ENCODE data around the gene COL4A4. TPM values are rescaled to one million over a fixed set of nuclear protein-coding genes. Genes with fewer than 3 reads are reported as not detected.

The COL4A4 gene
- total and polyA plus RNA-seq, 2 of the 13 experiments (the other 11 are each of a cell fraction or from before 2014, with no cell fraction given), result not detected

DNA sequence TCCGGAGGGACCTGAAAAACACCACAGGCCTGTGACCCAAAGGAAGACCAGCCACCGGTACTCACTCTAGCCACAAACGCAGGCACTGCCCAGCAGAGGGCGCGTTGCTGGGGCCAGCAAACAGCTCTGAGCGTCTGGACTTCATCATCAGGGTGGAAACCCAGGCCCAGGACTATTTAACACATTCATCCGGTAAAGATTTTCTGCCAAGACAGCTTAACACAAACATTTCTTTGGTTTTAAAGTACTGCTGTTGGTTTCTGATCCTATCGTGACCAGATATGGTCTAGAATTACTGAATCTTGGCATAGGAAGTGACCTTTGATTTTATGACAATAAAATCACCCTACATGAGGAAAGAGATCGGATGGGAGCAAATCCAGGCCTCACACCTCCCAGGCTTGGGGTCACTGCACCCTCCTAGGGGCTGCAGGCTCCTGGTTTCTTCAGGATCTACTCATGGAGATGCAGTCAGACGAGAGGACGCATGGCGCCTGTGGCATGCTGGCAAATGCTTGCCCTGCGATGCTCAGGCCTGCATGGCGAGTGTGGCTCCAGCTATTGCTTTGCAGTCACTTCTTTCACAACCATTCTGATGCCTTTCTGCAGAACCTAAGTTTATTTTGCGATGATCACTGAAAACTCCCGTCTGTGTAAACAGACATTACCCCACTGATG is 130.4 kb downstream of the COL4A4 start (continued):
- TF ChIP-seq, protein P1, sequence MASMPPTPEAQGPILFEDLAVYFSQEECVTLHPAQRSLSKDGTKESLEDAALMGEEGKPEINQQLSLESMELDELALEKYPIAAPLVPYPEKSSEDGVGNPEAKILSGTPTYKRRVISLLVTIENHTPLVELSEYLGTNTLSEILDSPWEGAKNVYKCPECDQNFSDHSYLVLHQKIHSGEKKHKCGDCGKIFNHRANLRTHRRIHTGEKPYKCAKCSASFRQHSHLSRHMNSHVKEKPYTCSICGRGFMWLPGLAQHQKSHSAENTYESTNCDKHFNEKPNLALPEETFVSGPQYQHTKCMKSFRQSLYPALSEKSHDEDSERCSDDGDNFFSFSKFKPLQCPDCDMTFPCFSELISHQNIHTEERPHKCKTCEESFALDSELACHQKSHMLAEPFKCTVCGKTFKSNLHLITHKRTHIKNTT (CRISPR knock-in tag; IDR thresholded peaks at IDR 0.05), result no peak
- TF ChIP-seq, protein P2, sequence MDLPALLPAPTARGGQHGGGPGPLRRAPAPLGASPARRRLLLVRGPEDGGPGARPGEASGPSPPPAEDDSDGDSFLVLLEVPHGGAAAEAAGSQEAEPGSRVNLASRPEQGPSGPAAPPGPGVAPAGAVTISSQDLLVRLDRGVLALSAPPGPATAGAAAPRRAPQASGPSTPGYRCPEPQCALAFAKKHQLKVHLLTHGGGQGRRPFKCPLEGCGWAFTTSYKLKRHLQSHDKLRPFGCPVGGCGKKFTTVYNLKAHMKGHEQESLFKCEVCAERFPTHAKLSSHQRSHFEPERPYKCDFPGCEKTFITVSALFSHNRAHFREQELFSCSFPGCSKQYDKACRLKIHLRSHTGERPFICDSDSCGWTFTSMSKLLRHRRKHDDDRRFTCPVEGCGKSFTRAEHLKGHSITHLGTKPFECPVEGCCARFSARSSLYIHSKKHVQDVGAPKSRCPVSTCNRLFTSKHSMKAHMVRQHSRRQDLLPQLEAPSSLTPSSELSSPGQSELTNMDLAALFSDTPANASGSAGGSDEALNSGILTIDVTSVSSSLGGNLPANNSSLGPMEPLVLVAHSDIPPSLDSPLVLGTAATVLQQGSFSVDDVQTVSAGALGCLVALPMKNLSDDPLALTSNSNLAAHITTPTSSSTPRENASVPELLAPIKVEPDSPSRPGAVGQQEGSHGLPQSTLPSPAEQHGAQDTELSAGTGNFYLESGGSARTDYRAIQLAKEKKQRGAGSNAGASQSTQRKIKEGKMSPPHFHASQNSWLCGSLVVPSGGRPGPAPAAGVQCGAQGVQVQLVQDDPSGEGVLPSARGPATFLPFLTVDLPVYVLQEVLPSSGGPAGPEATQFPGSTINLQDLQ (CRISPR knock-in tag; IDR thresholded peaks at IDR 0.05), result no peak
- TF ChIP-seq ZNF776 (CRISPR knock-in tag; IDR thresholded peaks at IDR 0.05), result no peak
- no peak for TF ChIP-seq GPBP1L1 (CRISPR knock-in tag; IDR thresholded peaks at IDR 0.05)
- TF ChIP-seq HNRNPK (IDR thresholded peaks at IDR 0.05; ENCODE audit: low read depth, low read length, poor library complexity, severe bottlenecking), result no peak
- no peak for TF ChIP-seq SIN3A (IDR thresholded peaks at IDR 0.05; ENCODE audit: borderline replicate concordance, low read depth, low read length)
- TF ChIP-seq, protein P3, sequence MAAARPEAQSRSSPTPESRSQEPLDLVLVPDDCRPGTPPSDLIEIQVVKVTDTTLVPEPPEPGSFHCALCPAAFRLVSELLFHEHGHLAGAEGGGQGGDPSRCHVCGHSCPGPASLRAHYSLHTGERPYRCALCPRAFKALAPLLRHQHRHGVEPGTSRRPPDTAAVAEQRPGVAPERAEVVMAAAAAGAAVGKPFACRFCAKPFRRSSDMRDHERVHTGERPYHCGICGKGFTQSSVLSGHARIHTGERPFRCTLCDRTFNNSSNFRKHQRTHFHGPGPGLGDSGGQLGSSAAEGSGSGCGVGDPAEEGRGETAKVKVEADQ (CRISPR knock-in tag; IDR thresholded peaks at IDR 0.05; ENCODE audit: borderline replicate concordance), result no peak
- TF ChIP-seq KDM1A (CRISPR knock-in tag; IDR thresholded peaks at IDR 0.05), result no peak
- no peak for TF ChIP-seq ZNF674 (CRISPR knock-in tag; IDR thresholded peaks at IDR 0.05; ENCODE audit: low read depth)
- TF ChIP-seq ARID3A (IDR thresholded peaks at IDR 0.05; ENCODE audit: low read depth, low read length), result no peak
- TF ChIP-seq ZBTB8A (CRISPR knock-in tag; IDR thresholded peaks at IDR 0.05; ENCODE audit: borderline replicate concordance, low read depth), result no peak
- TF ChIP-seq, protein P4, sequence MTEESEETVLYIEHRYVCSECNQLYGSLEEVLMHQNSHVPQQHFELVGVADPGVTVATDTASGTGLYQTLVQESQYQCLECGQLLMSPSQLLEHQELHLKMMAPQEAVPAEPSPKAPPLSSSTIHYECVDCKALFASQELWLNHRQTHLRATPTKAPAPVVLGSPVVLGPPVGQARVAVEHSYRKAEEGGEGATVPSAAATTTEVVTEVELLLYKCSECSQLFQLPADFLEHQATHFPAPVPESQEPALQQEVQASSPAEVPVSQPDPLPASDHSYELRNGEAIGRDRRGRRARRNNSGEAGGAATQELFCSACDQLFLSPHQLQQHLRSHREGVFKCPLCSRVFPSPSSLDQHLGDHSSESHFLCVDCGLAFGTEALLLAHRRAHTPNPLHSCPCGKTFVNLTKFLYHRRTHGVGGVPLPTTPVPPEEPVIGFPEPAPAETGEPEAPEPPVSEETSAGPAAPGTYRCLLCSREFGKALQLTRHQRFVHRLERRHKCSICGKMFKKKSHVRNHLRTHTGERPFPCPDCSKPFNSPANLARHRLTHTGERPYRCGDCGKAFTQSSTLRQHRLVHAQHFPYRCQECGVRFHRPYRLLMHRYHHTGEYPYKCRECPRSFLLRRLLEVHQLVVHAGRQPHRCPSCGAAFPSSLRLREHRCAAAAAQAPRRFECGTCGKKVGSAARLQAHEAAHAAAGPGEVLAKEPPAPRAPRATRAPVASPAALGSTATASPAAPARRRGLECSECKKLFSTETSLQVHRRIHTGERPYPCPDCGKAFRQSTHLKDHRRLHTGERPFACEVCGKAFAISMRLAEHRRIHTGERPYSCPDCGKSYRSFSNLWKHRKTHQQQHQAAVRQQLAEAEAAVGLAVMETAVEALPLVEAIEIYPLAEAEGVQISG (CRISPR knock-in tag; IDR thresholded peaks at IDR 0.05), result no peak
- no peak for TF ChIP-seq TFDP2 (CRISPR knock-in tag; IDR thresholded peaks at IDR 0.05)
- TF ChIP-seq ZSCAN30 (CRISPR knock-in tag; IDR thresholded peaks at IDR 0.05), result no peak
- TF ChIP-seq, protein P5, sequence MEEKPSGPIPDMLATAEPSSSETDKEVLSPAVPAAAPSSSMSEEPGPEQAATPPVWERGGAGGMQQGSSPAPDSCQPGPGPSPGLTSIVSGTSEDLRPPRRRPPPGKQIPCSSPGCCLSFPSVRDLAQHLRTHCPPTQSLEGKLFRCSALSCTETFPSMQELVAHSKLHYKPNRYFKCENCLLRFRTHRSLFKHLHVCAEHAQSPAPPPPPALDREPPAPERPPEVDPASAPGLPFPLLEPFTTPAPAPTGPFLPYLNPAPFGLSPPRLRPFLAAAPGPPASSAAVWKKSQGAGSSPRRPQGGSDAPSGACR (CRISPR knock-in tag; IDR thresholded peaks at IDR 0.05), result no peak

All from HepG2 (cell line).